Glutamatergic neuron (in vitro differentiated cells): ENCODE measurements around the gene IL11RA. TPM values are rescaled to one million over a fixed set of nuclear protein-coding genes. Genes with fewer than 3 reads are reported as not detected.

Experiments used
- DNase-seq: peaks from one replicate; pipeline ENCODE4 v3.0.0; 2022
- H3K27ac Mint-ChIP-seq: one replicate; pipeline ENCODE4 v1.8.0; 2020; ENCODE audit warnings: mild to moderate bottlenecking, mixed read lengths, inconsistent platforms; ENCODE audit not compliant: unreplicated experiment
- H3K27me3 Mint-ChIP-seq: one replicate; pipeline ENCODE4 v1.8.0; 2020; ENCODE audit warnings: mild to moderate bottlenecking, moderate library complexity, mixed read lengths, inconsistent platforms; ENCODE audit not compliant: unreplicated experiment
- H3K36me3 Mint-ChIP-seq: one replicate; pipeline ENCODE4 v1.8.0; 2020; ENCODE audit warnings: mild to moderate bottlenecking, mixed read lengths, inconsistent platforms; ENCODE audit not compliant: unreplicated experiment
- H3K4me1 Mint-ChIP-seq: one replicate; pipeline ENCODE4 v1.8.0; 2020; ENCODE audit warnings: mild to moderate bottlenecking, low read depth, mixed read lengths, inconsistent platforms; ENCODE audit not compliant: unreplicated experiment
- H3K4me3 Mint-ChIP-seq: one replicate; pipeline ENCODE4 v1.8.0; 2020; ENCODE audit warnings: mild to moderate bottlenecking, mixed read lengths, inconsistent platforms; ENCODE audit not compliant: unreplicated experiment
- H3K9me3 Mint-ChIP-seq: one replicate; pipeline ENCODE4 v1.8.0; 2020; ENCODE audit warnings: mild to moderate bottlenecking, moderate library complexity, mixed read lengths, inconsistent platforms; ENCODE audit not compliant: unreplicated experiment
- CTCF ChIP-seq: fragments of 200-600 bp; sonication (generic); IDR thresholded peaks from one replicate; pipeline ENCODE4 v1.5.0; 2021; ENCODE audit not compliant: partially characterized antibody, unreplicated experiment
- total RNA-seq: library from RNA; stranded (reverse); fragmentation: NEBNext Ultra II Directional; extraction: Animal tissue kit (Norgen Biotek cat#: 25700); gene quantifications from one replicate; pipeline ENCODE4 v1.2.1, GENCODE V29; 2021; ENCODE audit not compliant: unreplicated experiment

IL11RA gene
- total RNA-seq, 1 donor from 2014 or later, result 28.8 TPM

GRCh38 chr9:34662526-34663302 is 10.7 kb downstream of the IL11RA start, which contains the start of gene CCL27:
Gene CCL27 (minus strand): TSS chr9:34662657. CDS start chr9:34662633, 24 bp downstream.
- Mint-ChIP-seq H3K4me1 (peaks cover 10% of the 10 kb centered on the region), H3K9me3 (peaks cover 8% of the 10 kb centered on the region), H3K4me3 (no peak within 1 kb of the TSS), H3K27ac (no peak within 1 kb of the TSS), H3K27me3 (peaks cover 7% of the 10 kb centered on the region), H3K36me3 (no peaks in the 10 kb centered on the region)
- TF ChIP-seq CTCF, result no peak
- DNase-seq, result no peak

- no peak for TF ChIP-seq CTCF
- DNase-seq, result no peak
- Mint-ChIP-seq H3K27me3 (peaks cover 7% of the 10 kb centered on the region), H3K4me1 (peaks cover 6% of the 10 kb centered on the region), H3K9me3 (peaks cover 8% of the 10 kb centered on the region), H3K4me3 (no peak overlapping the region), H3K27ac (no peak overlapping the region), H3K36me3 (no peaks in the 10 kb centered on the region)
Observed at GRCh38 chr9:34663303-34663605, 11.3 kb downstream of the IL11RA start.

- H3K27ac Mint-ChIP-seq, result peak overlapping the region; percentile 88
- TF ChIP-seq CTCF, result peak; percentile 52
- peak; percentile 83 for DNase-seq
- peaks cover 5% of the 10 kb centered on the region for H3K36me3 Mint-ChIP-seq
- peaks cover 4% of the 10 kb centered on the region for H3K4me1 Mint-ChIP-seq
- H3K4me3 Mint-ChIP-seq, result peak overlapping the region; percentile 94
- peaks cover 7% of the 10 kb centered on the region for H3K27me3 Mint-ChIP-seq
- peaks cover 10% of the 10 kb centered on the region for H3K9me3 Mint-ChIP-seq
Observed at GRCh38 chr9:34664281-34665066, 12.5 kb downstream of the IL11RA start.

- Mint-ChIP-seq H3K4me1 (peaks cover 4% of the 10 kb centered on the region), H3K9me3 (peaks cover 10% of the 10 kb centered on the region), H3K4me3 (peak overlapping the region; percentile 94), H3K27ac (peak overlapping the region; percentile 88), H3K27me3 (peaks cover 7% of the 10 kb centered on the region), H3K36me3 (peaks cover 7% of the 10 kb centered on the region)
- DNase-seq, result no peak
- TF ChIP-seq CTCF, result no peak
Observed at GRCh38 chr9:34665067-34665380, 13.0 kb downstream of the IL11RA start.
